NCI-H2029 (cell line): ENCODE results near the gene ARHGAP6.

Experiments used
- DNase-seq: peaks from one replicate; lab custom pipeline; 2025; lab: John Stamatoyannopoulos, UW

The ARHGAP6 gene

DNA sequence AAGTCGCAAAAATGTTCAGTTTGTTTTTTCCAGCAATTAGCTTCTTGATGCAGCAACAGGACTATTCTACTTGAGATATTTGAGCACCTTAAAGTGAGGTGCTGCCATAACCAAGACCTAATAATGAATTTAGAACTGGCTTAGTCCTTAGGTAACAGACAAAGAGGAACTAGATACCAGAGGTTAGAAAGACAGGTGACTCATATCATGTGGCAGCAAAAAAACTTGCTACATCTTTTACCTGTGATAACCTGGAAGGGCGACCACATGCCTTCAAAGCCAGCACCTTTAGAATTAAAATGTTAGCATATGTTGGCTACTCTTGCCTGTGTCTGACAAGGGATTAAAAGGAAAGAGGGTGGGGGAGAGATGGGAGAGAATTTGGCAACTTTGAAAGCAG lies 90.4 kb downstream of the ARHGAP6 start:
- no peak for DNase-seq

GRCh38 chrX:11567528-11568220 lies 98.0 kb downstream of the ARHGAP6 start:
- no peak for DNase-seq

GRCh38 chrX:11566789-11567188 lies 98.9 kb downstream of the ARHGAP6 start:
- DNase-seq, result no peak

GRCh38 chrX:11566173-11566572 lies 99.5 kb downstream of the ARHGAP6 start:
- DNase-seq, result no peak

DNA sequence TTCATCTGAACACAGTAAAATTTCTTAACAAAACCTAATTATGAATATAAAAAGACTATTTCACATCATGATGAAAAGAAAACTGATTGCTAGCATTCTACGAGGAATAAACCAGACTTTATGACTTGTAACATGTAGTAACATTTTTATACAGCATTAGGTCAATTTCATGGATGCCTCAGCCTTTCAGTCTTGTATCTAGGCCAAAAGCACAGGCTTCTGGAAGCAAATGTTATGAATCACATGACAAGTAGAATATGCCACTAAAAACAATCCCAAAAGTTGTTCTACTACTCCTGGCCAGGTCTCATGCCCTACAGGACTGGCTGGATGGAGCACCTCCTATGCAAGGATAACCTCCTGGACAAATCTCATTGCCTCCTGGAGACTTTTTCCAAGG lies 101.2 kb downstream of the ARHGAP6 start:
- DNase-seq, result no peak

DNA sequence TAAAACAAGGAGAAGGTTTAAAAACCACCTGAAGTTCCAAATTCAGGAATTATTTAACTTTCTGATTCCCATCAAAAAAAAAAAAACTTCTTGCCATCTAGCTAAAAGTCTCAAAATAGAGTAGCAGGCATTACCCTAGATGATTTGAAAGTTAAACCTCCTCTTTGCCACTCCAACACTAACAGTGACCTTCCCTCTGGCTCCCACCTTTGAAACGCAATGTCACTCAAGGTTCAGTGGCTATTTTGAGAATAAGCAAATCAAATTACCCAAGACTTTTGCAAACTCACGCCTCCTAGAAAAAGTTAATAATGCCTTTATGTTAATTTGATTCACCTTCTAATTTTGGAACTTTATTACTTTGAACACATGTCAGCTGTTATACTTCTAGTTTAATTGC lies 103.2 kb downstream of the ARHGAP6 start:
- no peak for DNase-seq

DNA sequence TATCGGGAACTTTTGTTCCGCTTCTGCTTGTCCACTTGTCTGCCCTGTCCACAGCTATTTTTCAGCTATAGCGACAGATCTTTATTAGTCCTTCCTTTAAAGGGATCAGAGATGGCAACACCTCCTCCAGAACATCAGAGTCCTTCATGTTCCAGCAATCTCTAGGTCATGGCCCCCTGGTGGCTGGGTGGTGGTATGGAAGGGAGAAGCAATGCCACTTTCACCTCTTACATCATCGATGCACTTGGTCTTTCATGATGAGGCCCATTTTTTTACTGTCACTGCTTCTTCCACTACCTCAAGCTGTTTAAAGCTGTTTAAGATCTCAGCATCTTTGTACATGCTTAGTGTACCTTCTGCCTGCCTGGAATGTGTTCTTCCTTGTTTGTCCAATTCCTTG lies 106.7 kb downstream of the ARHGAP6 start:
- no peak for DNase-seq

GRCh38 chrX:11557120-11557519 lies 108.6 kb downstream of the ARHGAP6 start:
- no peak for DNase-seq

- no peak for DNase-seq
These were observed 110.0 kb downstream of the ARHGAP6 start for GRCh38 chrX:11555759-11556158.

DNA sequence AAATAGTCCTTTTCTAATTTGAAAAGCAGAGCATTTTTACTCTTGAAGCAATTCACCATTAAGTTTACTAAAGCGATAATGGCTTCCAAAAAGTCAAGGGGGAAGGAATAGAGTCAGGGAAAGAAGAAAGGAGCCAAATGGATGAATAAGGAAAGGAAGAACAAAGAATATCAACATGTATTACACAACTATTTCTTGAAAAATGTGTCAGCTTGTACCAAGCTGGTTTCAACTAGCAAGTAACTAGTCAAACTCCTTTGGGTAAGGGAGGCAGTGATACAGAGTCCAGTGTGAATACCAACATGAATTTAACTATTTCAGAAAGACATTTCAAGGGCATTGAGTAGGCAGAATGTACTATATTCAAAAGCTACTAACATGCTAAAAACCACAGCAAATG lies 112.1 kb downstream of the ARHGAP6 start:
- DNase-seq, result no peak

DNA sequence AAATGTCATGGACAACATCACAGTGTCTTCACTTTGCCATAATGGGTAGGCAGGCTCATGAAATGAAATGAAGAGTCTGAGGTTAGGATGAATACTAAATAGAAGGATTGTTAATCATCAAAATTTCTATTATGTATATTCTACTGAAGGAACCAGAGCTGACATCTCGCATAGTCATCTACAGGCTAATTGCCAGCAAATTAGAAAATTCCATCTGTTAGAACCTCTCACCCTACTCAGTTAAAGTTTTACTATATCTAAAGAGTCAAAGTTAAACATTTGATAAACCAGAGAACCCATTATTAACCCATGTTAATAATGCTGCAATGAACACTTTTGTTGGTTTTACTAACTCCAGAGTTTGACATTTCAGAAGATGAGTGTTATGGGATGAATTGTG lies 114.6 kb downstream of the ARHGAP6 start:
- no peak for DNase-seq

DNA sequence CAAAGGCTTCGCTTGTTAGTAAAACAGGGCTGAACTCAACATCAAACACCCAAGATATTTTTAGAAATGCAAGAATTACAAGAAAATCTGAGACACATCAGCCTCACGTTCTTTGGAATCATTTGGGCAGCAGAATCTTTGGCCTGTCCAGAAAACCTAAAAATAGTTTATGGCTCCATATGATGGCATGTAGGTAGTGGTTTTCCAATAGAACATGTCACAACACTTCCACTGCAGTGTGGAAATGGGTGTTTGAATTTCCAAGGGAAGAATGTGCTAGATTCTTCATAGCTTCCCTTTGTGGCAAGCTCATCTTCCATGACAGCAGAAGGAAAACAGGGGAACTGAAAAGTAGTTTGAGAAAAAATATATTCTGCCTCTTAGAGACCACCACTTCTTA lies 118.8 kb downstream of the ARHGAP6 start:
- DNase-seq, result no peak

DNA sequence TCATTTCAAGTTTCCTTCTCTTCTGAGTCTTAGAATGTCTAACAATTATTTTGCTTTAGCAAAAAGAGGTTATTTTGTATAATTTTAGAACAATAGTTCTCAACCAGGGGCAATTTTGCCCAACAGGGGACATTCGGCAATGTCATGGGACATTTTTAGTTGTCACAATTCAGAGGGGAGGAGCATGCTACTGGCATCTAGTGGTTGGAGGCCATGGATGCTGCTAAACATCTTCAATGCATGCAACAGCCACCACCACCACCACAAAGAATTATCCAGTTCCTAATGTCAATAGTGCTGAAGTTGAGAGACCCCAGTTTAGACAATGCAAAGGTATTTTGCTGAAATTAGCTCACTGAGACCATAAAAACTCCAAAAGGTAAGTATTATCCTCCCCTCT lies 122.5 kb downstream of the ARHGAP6 start:
- DNase-seq, result no peak

DNA sequence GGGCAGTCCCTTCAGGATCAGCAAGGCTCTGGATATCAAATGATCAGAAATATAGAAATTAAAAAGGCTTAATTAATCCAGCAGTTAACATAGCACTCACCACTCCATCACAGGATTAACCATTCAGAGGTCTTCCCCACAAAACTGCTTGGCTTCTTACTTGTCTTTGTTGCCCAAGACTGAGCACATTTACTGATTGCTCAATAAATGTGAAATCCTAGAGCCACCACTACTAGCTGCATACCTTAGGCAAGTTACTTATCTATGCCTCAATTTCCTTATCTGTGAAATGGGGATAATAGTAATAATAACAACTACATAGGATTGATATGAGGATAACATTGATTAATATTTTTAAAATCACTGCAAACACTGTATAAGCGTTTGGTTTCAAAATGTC lies 124.2 kb downstream of the ARHGAP6 start:
- DNase-seq, result no peak

DNA sequence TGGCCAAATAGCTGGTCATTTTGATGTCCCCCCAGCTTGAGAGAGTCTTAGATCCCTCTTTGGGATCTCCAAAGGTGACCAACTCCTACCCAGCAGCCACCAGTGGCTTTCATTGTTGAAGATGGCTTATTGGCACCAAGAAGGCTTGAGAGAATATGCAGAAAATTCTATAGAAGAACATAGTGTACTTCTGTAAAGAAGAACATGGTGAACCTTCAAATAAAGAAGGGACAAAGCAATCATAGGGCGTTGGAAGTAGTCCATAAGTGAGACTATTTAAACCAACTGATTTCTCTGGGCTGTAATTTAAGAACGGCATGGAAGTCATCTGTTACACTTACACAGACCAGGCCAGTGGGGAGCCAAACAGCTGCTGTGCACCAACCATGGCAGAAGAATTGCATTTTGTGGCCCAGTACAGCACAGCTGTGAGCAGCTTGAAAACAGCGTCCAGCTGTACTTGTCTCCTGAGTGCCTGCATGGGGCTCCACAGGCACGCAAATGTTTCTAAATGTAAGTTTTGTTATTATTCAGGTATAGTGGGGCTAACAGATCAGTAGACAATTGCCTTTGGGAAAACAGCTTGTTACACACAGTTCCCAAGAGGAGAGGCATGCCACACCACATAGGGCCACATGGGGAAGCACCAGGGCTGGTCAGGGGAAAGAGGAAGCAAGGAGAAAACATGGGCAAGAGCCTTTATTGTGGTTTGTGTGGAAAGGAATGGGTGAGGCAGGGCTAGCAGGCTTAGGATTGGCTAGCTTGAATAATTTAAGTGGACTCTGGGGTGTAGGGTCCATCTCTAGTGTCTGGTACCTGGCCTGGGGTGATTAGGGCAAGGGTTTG lies 125.0 kb downstream of the ARHGAP6 start:
- no peak for DNase-seq

DNA sequence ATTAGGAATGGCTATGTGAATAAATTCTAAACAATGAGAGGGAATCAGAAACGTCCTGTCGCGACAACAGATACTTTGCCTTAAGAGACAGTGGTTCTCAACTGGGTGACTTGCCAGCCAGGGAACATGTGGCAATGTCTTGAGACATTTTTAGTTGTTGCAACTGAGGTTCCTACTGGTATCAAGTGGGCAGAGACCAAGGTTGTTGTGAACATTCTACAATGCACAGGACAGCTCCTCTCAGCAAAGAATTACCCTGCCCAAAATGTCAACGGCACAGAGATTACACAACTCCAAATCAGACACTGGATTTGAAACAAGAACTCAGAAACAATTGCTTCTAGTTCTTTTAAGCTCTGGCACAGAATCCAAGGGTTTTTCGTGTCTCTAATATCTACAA lies 128.6 kb downstream of the ARHGAP6 start:
- DNase-seq, result no peak

GRCh38 chrX:11535156-11535919 lies 130.4 kb downstream of the ARHGAP6 start:
- no peak for DNase-seq

GRCh38 chrX:11533199-11533651 lies 132.5 kb downstream of the ARHGAP6 start:
- peak; percentile 41 for DNase-seq

GRCh38 chrX:11532291-11533078 lies 133.2 kb downstream of the ARHGAP6 start:
- no peak for DNase-seq

DNA sequence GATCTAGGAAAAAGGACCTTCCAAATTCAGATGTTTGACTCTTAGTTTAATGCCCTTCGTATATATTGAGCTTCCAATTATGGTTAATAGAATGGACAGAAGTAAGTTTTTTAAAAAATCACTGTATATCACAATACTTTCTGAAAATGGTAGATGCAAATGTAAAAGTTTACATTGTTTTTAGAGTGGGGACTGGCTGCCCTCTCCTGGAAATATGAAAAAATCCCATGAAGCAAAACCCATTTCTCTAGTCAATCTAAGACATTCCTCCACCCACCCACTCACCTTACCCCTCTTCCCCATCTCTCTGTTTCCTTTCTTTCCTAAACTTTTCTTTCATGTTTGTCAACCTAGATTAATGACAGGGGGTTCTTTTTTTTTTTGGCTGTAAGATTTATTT lies 134.5 kb downstream of the ARHGAP6 start:
- no peak for DNase-seq

GRCh38 chrX:11530621-11531020 lies 135.1 kb downstream of the ARHGAP6 start:
- DNase-seq, result no peak

DNA sequence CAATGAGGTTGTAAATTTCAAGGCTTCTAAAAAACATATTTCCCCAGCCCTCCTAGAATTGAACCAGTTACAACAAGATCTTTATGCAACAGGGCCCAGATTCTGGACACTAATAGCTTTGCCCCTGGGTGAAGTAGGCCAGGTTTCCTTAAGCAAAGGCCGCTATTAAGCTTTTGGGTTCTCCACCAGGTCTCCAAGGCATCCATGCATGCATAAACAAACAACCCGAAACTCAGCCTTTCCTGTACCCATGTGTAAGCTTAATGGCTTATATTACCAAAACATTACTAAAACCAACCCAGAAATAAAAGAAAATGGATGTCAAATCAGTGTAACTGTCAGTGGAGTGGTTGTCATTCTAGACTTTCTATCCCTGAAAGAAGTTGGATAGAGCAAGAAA lies 137.1 kb downstream of the ARHGAP6 start:
- no peak for DNase-seq
